Measurements from ENCODE around the gene LRP1. TPM values are rescaled to one million over a fixed set of nuclear protein-coding genes. Genes with fewer than 3 reads are reported as not detected.

Gene LRP1
- total and polyA plus RNA-seq, 2 of the 13 experiments (the other 11 are each of a cell fraction or from before 2014, with no cell fraction given) = 14.7 to 30.8 TPM

- TF ChIP-seq ATF3 (CRISPR knock-in tag; IDR thresholded peaks at IDR 0.05) = no peak
- TF ChIP-seq TEAD3 (CRISPR knock-in tag; optimal IDR thresholded peaks at IDR 0.05; ENCODE audit: borderline replicate concordance) = peak; percentile 37
- TF ChIP-seq ZFP36L2 (CRISPR knock-in tag; IDR thresholded peaks at IDR 0.05) = no peak
- no peak for TF ChIP-seq ZNF550 (CRISPR knock-in tag; IDR thresholded peaks at IDR 0.05; ENCODE audit: borderline replicate concordance)
- TF ChIP-seq ZSCAN22 (CRISPR knock-in tag; IDR thresholded peaks at IDR 0.05) = no peak
- no peak for TF ChIP-seq RORA (CRISPR knock-in tag; IDR thresholded peaks at IDR 0.05)
- TF ChIP-seq, protein P1, sequence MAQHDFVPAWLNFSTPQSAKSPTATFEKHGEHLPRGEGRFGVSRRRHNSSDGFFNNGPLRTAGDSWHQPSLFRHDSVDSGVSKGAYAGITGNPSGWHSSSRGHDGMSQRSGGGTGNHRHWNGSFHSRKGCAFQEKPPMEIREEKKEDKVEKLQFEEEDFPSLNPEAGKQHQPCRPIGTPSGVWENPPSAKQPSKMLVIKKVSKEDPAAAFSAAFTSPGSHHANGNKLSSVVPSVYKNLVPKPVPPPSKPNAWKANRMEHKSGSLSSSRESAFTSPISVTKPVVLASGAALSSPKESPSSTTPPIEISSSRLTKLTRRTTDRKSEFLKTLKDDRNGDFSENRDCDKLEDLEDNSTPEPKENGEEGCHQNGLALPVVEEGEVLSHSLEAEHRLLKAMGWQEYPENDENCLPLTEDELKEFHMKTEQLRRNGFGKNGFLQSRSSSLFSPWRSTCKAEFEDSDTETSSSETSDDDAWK (CRISPR knock-in tag; IDR thresholded peaks at IDR 0.05) = no peak
- no peak for TF ChIP-seq ZBTB20 (CRISPR knock-in tag; IDR thresholded peaks at IDR 0.05; ENCODE audit: borderline replicate concordance, low read depth)
- TF ChIP-seq TEF (CRISPR knock-in tag; IDR thresholded peaks at IDR 0.05) = no peak
- no peak for TF ChIP-seq ZBTB14 (CRISPR knock-in tag; IDR thresholded peaks at IDR 0.05)
- no peak for TF ChIP-seq ZNF660 (CRISPR knock-in tag; IDR thresholded peaks at IDR 0.05; ENCODE audit: borderline replicate concordance, low read depth)
- peak; percentile 61 for TF ChIP-seq KDM6A (CRISPR knock-in tag; IDR thresholded peaks at IDR 0.05; ENCODE audit: low read depth)
- TF ChIP-seq ZNF737 (CRISPR knock-in tag; IDR thresholded peaks at IDR 0.05; ENCODE audit: borderline replicate concordance) = no peak
- TF ChIP-seq ZNF710 (CRISPR knock-in tag; IDR thresholded peaks at IDR 0.05; ENCODE audit: borderline replicate concordance) = peak; percentile 98
- TF ChIP-seq ZNF101 (CRISPR knock-in tag; IDR thresholded peaks at IDR 0.05; ENCODE audit: borderline replicate concordance, low read depth) = no peak
- no peak for TF ChIP-seq NFE2L1 (CRISPR knock-in tag; IDR thresholded peaks at IDR 0.05; ENCODE audit: borderline replicate concordance)
- TF ChIP-seq ZNF253 (CRISPR knock-in tag; IDR thresholded peaks at IDR 0.05; ENCODE audit: borderline replicate concordance) = no peak
- no peak for TF ChIP-seq ZNF44 (CRISPR knock-in tag; IDR thresholded peaks at IDR 0.05)
- no peak; the same call in 1 of the 2 replicates for TF ChIP-seq RFX3 (CRISPR knock-in tag; IDR thresholded peaks at IDR 0.05)
- TF ChIP-seq ZNF776 (CRISPR knock-in tag; IDR thresholded peaks at IDR 0.05) = no peak
- TF ChIP-seq ZBTB2 (CRISPR knock-in tag; IDR thresholded peaks at IDR 0.05; ENCODE audit: low read depth) = no peak
- no peak for TF ChIP-seq ZNF530 (CRISPR knock-in tag; IDR thresholded peaks at IDR 0.05; ENCODE audit: low read depth)
Observed at GRCh38 chr12:57148469-57149244, 20.4 kb downstream of the LRP1 start (continued).

All from HepG2 (cell line).